Stimulated activated CD8-positive, alpha-beta memory T cell treated with anti-CD3 and anti-CD28 coated beads, Interleukin-12 subunit alpha, Interleukin-12 subunit beta, amount 100 ng/mL, for 1 hour (primary cell): ENCODE results near the gene CYP26B1.

Experiments
- DNase-seq: peaks from one replicate; pipeline ENCODE4 v3.0.0-alpha.2; 2020; ENCODE audit warnings: low read depth

Gene CYP26B1

GRCh38 chr2:72141032-72141645 lies 6.5 kb downstream of the CYP26B1 start:
- DNase-seq = no peak

- DNase-seq = no peak
Measured at GRCh38 chr2:72140621-72140960, 7.1 kb downstream of the CYP26B1 start.

GRCh38 chr2:72139874-72140620 lies 7.6 kb downstream of the CYP26B1 start:
- DNase-seq = no peak

GRCh38 chr2:72139471-72139873 lies 8.2 kb downstream of the CYP26B1 start:
- no peak for DNase-seq

- no peak for DNase-seq
Measured at GRCh38 chr2:72138921-72139381, 8.7 kb downstream of the CYP26B1 start.

GRCh38 chr2:72138011-72138881 lies 9.4 kb downstream of the CYP26B1 start:
- DNase-seq = no peak

GRCh38 chr2:72137498-72138010 lies 10.1 kb downstream of the CYP26B1 start:
- DNase-seq = peak; percentile 32

- DNase-seq = no peak
Measured at GRCh38 chr2:72136933-72137497, 10.6 kb downstream of the CYP26B1 start.

- no peak for DNase-seq
Measured at GRCh38 chr2:72136331-72136730, 11.3 kb downstream of the CYP26B1 start.

- DNase-seq = no peak
Measured at GRCh38 chr2:72135921-72136320, 11.7 kb downstream of the CYP26B1 start.

- DNase-seq = no peak
Measured at GRCh38 chr2:72134997-72135800, 12.5 kb downstream of the CYP26B1 start.

- DNase-seq = no peak
Measured at GRCh38 chr2:72134408-72134996, 13.2 kb downstream of the CYP26B1 start.

- DNase-seq = no peak
Measured at GRCh38 chr2:72133721-72134407, 13.8 kb downstream of the CYP26B1 start.

- DNase-seq = no peak
Measured at GRCh38 chr2:72132981-72133720, 14.5 kb downstream of the CYP26B1 start.

GRCh38 chr2:72131916-72132841 lies 15.5 kb downstream of the CYP26B1 start:
- no peak for DNase-seq

GRCh38 chr2:72131371-72131891 lies 16.2 kb downstream of the CYP26B1 start:
- DNase-seq = no peak

GRCh38 chr2:72130659-72131360 lies 16.9 kb downstream of the CYP26B1 start:
- no peak for DNase-seq
